K562 treated with DMSO at 1 percent for 4 hours (cell line): ENCODE measurements around the gene PSME2. TPM values are rescaled to one million over a fixed set of nuclear protein-coding genes. Genes with fewer than 3 reads are reported as not detected.

Source experiments
- total RNA-seq: library from RNA; unstranded; fragments of 300-600 nt; gene quantifications from 2 replicates; pipeline ENCODE4 v1.2.3, GENCODE V29; 2022; ENCODE audit not compliant: insufficient read depth

Gene PSME2
- total RNA-seq = 160 and 167 TPM in 2 replicates

GRCh38 chr14:24146453-24146977 is at the start of gene PSME2:
PSME2 (minus strand) TSS chr14:24146610; CDS start chr14:24146581, 29 bp downstream.

GRCh38 chr14:24195186-24196070 is 49.0 kb upstream of the PSME2 start, which contains the start of gene TM9SF1:
TM9SF1 (minus strand) TSS chr14:24195441; CDS start chr14:24195019, 422 bp downstream.

DNA sequence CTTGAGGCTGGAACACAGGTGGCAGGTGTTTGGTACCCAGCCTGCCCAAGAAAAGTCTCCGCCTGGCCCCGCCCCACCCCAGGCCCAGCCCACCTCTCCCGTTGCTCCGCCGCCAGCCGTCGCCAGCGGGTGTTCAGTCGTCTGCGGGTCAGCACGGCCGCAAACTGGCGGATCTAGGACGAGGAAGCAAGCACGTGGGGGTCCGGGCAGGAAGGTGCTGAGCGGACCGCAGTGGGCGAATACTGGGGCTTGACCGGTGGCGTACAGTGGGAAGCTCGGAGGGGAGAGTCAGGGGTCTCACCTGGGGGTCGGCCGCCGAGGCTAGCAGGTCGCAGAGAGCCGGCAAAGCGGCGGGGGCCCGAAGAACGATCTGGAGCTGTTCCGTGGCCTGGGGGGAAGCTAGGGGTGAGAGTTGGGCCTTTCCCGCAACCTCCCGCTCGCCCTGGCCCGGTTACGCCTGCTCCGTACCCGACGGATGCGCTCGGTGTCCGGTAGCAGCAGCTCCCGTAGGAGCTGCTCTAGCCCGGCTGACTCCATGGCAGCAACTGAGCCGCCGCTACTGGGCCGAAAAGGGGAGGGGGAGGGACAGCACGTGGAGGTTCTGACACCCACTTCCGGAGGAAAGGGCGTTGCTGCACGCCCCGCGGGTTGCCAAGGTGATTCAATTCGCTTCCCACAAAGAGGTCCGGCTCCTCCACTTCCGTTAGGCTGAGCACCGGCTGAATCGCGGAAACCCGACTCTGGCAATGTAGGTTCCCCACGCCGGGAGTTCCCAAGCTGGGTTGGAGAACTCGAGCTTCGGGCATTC is 42.0 kb upstream of the PSME2 start, which contains the start of gene IPO4:
TSS of gene IPO4 (minus strand) at position 566 of the 808 bp plus-strand sequence. CDS start at position 537, 29 bp downstream.

DNA sequence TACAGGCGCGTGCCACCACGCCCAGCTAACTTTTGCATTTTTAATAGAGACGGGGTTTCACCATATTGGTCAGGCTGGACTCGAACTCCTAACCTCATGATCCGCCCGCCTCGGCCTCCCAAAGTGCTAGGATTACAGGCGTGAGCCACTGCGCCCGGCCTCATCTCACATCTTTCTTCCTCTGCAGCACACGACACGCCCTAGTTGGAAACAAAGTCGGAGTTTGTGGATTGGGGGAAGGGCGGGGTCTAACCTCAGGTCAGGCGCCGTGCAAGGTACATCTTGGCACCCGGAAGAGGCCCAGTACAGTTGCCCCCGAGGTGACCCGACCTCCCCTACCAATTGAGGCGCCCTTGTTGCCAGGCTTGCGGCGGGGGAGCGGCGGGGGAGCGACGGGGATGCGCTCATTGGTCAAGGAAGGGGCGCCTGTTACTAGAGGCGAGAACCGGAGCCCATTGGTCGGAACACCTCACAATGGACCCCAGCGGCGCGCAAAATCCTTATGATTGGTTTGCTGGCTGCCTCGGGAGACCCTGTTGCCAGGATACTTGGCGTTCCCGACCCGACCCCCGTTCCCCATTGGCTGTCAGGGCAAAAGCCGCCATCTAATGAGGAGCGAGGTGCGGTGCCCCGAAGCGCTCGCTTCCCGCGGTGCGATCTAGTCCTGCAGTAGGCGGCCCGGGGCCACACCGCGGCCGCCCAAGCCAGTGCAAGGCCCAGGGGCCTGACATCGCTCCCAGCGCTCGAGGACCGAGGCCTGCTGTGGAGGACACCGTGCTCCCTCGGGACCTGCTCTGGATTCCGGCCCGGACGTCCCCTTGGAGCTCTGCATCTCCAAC is 25.2 kb upstream of the PSME2 start, which contains the start of gene REC8:
TSS of gene REC8 (plus strand) at position 659 of the 839 bp plus-strand sequence. CDS start 473 bp downstream, outside the sequence.

DNA sequence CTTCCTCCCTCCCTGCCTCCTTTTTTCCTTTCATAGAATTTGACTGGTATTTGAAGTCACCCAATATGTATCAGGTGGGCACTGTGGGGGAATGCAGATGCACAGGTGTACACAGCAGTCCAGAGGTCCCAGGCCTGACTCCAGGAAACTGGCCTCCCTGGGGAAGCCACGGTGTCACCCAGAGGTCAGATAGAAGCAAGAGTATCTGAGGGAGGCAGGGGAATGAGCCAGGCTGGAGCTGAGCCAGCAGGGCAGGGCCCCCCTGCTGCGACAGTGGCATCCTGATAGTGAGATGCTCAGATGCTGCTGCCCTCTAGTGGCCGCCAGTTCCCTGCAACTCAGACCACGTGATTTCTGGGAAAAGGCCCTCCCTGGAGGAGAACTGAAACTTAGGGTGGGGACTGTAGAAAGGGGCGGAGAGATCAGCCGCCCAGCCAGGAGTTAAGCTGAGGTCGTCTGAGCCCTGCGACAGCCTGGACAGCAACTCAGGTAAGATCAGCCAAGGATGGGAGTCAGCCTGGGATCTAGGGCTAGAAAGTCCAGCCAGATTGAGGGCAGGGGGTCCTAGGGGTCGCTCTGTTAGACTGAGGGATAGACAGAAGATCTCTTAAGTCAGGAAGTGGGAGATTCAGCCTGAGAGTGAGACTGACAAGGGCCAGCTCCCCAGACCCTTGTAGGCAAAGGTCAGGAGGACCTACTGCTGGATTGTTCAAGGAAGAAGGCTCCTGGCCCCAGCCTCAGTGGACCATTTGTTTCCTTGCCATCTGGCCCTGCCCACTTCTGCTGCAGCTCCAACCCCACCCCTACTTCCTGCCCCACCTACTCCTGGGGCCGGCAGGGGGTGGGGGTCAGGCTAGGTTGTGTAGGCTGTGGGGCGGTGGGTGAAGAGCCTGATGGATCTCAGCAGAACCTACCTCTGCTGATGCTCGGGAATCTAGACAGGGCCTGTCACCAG is 14.7 kb upstream of the PSME2 start, which contains the start of gene IRF9:
TSS of gene IRF9 (plus strand) at position 416 of the 955 bp plus-strand sequence. CDS start 880 bp downstream, outside the sequence.

DNA sequence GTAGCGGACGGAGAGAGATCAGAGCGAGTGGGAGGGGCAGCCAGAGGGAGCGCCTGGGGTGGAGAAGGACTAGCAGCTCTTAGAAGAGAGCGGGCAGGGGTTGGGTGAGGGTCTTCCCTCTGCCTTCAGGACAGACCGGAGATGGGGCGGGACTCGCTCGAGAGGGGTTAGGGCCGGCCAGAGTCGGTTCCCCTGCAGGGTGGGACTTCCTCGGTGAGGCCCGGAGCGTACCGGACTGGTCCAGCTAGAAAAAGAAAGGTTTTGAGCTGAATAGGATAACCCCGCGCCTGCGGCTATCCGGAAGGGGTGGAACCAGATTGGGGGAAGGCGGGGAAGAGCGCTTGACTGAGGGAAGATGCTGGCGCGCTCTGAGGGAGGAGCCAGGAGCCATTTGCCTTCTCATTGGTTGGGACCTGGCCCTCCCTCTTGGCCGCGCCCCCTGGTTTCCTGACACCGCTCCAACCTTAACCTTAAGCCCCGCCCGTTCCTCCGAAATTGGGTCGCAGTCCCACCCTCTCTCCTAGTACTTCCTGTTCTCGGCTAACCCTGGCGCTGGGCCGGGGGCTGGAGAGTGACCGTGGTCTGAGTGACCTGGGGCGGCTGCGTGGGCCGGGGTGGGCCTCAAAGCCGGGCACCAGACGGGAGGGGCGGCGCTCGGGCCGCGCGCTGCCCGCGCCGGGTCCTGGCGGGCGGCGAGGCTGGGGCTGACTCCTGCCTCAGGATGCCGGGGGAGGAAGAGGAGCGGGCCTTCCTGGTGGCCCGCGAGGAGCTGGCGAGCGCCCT is 759 bp upstream of the PSME2 start, which contains the start of gene RNF31:
TSS of gene RNF31 (plus strand) at position 521 of the 783 bp plus-strand sequence. CDS start at position 722, 201 bp downstream.

DNA sequence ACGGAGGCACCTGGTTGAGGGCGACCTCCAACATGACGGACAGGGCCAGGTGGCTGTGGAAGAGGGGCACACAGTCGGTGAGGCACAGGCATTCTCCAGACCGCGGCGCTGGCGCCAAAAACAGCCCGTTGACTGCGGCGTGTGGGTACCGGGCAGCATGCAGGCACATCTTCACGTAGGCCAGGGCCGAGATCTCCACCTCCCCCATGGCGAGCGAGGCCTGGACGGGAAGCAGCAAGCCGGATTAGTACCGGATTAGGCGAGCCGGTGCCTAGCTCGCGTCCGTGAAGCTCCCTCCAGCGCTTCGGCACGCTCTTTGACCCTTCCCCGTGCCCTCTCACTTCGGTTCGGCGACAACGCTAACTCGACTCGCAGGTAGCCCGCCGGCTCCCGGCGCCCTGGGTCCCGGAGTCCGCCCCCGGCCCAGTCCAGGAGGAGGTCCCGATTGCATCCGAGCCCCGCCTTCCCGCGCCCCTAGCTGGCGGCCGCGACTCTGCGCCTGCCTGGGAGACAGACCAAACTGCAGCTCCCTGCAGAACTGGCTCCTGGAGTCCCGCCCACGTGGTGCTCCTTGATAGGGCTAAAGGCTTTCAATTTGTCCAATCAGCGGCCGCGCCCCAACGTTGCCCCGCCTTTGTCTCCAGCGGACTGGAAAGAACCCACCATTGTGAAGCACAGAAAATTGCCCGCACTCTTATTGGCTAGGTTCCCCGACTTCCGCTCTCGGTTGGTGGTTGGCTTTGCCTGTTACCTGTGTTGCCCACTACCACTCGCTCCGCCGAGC is 5.1 kb downstream of the PSME2 start, which contains the start of gene EMC9:
TSS of gene EMC9 (minus strand) at position 495 of the 784 bp plus-strand sequence. CDS start at position 208, 287 bp downstream.

DNA sequence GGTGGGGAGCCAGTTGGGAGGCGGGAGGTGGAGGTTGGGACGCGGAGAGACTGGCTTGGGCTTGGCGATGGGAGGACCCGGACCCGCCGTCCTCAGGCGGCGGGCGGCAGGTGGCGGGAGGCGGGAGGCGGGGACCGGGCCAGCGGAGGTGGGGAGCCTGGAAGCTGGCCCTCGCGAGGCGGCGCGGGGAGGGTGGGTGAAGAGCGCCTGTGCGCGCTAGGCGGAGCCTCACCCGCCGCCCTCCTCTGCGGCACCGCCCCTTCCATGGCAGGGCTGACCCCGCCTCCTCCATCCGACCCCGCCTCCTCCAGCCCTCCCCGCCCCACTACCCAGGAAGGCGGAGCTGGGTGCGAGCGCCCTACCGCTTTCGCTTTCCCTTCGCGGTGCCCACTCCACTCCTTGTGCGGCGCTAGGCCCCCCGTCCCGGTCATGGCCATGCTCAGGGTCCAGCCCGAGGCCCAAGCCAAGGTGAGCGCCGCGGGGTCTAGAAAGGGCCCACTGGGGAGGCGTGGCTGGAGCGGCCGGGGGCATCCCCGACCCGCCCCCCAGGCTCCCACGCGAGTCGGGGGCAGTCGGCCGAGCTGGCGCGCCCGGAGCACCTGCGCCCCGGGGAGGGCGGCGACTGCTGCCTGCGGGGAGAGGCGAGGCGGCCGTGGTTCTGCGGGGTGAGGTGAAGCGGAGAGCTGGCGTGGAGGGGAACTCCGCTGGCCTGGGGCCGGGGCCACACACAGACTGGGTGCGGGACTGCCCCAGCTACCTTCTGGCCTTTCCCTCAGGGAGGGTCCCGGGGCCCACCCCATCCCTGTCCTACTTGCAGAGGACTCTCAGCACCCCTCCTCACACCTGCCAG is 10.4 kb downstream of the PSME2 start, which contains the start of gene PSME1:
TSS of gene PSME1 (plus strand) at position 361 of the 850 bp plus-strand sequence. CDS start at position 430, 69 bp downstream.

GRCh38 chr14:24130380-24130716 is 16.1 kb downstream of the PSME2 start, which contains the start of gene FITM1:
FITM1 (plus strand) TSS chr14:24130659; CDS start chr14:24131564, 905 bp downstream.

DNA sequence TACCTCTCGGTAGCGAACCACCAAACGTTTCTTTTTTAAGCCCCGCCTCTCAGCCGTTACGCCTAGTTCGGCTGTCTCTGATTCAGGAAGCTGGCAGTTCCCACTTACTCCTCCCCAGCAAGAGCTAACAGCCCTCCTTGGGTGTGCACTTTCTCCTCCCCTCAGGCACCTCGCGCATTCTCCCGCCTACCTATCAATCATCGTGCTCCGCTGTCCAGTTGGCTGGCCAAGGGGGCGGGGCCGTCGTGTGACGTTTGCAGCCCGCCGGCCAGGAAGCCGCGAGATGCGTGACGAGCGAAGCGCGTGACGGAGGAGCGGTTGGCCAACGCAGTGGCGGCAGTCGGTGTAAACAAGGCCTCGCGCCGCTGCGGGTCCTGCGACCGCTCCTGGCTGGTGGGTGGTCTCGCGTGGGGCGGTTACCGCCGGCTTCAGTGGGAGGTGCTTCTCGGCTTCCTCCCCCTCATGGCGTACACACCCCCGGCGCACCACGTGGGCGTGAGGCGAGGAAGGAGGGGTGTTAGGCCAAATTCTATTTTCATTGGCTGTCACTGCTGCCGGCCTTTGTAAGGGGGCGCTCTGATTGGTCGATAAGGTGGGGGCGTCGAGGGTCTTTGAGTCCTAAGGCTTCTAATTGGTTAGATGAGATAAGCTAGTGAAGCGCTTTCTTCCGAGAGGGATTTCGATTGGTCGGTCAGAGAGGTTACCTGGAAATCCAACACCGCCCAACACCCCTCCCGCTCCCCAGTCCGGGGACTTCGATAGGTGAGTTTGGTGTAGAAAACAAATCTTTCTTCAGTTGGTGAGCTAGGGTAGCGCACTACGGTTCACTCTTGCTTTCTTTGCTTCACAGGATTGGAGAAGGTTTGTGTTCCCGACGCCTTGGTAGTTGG is 31.6 kb downstream of the PSME2 start, which contains the start of the genes DCAF11 and NRL:
TSS of gene DCAF11 (plus strand) at position 246 of the 890 bp plus-strand sequence. CDS start 818 bp downstream, outside the sequence.
TSS of gene NRL (minus strand) at position 418 of the 890 bp plus-strand sequence. CDS start 32,101 bp downstream, outside the sequence.

DNA sequence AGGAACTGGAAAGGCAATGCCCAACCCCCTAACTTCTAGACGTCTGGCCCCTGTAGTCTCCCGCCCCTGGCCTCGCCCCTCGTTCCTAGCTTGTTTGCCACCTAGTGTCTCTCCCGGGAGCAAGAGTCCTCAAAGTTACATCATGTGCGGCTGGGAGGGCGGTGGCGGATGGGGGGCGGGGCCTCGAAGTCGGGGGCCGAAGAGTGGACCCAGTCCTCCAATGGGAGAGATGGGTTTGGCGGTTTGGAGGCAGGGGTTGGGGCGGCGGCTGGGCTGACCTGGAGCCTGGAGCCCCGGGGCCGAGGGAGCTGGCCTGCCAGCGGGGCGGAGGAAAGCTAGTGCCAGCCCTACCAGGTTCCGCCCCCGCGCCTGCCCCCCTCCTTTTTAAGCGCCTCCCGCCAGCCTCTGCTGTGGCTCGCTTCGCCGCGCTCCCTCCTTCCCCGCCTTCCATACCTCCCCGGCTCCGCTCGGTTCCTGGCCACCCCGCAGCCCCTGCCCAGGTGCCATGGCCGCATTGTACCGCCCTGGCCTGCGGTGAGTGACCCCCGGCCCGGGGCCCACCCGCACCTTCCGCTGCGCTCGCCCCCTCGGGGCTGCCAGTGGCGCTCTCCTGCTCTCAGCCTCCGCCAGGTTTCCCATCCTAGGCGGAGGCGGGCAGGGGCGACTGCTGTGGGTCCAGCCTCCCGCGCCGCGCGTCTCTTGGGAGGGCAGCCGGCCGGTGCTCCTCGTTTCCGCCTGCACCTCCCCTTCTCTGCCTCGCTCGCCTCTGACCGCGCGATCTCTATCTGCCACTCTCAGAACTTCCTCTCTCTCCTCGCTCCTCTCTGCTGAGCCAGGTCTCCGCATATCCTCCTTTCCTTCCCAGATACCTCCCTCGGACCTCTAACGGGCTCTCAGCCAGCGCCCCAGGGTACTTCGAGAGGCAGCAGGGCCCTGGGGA is 52.2 kb downstream of the PSME2 start, which contains the start of gene PCK2:
TSS of gene PCK2 (plus strand) at position 411 of the 940 bp plus-strand sequence. CDS start at position 506, 95 bp downstream.

